CD4-positive, CD25-positive, alpha-beta regulatory T cell (primary cell): ENCODE measurements around the gene CCDC187. TPM values are rescaled to one million over a fixed set of nuclear protein-coding genes. Genes with fewer than 3 reads are reported as not detected.
A peak's percentile ranks its signal among the peaks of the same experiment; 100 is the strongest.

Source experiments
- ATAC-seq, 2 donors: fragments of 150-1000 bp; cut with Tn5 transposase; one replicate each; pipeline ENCODE4 v1.10.0; 2021; ENCODE audit warnings: low read depth in 2 of 2, moderate number of reproducible peaks in 2 of 2, moderate library complexity in 1 of 2
- DNase-seq, 3 donors: peaks; one replicate each; pipeline versions ENCODE4 v3.0.0 to v3.0.0-alpha.2; 2012 to 2022; ENCODE audit warnings: mixed read lengths in 1 of 3
- H3K27ac ChIP-seq: one replicate; pipeline ENCODE4 v1.7.0; 2013; ENCODE audit warnings: mild to moderate bottlenecking, low read length; ENCODE audit not compliant: insufficient read depth, poor library complexity, severe bottlenecking
- H3K27me3 ChIP-seq: one replicate; pipeline ENCODE4 v1.7.0; 2013; ENCODE audit warnings: low read length; ENCODE audit not compliant: control insufficient read depth, insufficient read depth
- H3K36me3 ChIP-seq: one replicate; pipeline ENCODE4 v1.7.0; 2013; ENCODE audit warnings: mild to moderate bottlenecking, low read length, moderate library complexity; ENCODE audit not compliant: control insufficient read depth, insufficient read depth
- H3K4me1 ChIP-seq: 2 replicates; pipeline ENCODE4 v1.7.0; 2013; ENCODE audit warnings: mild to moderate bottlenecking, low read length; ENCODE audit not compliant: insufficient read depth, control insufficient read depth, poor library complexity, severe bottlenecking
- H3K4me3 ChIP-seq: one replicate; pipeline ENCODE4 v1.7.0; 2013; ENCODE audit warnings: low read depth, mild to moderate bottlenecking, low read length, moderate library complexity
- H3K9me3 ChIP-seq, 2 experiments: 1 replicate in 1 of 2; 2 replicates in 1 of 2; pipeline ENCODE4 v1.7.0; 2013; ENCODE audit warnings: low read length in 2 of 2, mild to moderate bottlenecking in 1 of 2, moderate library complexity in 1 of 2; ENCODE audit not compliant: control insufficient read depth in 2 of 2
- H3K27ac Mint-ChIP-seq, 3 donors: one replicate each; pipeline ENCODE4 v1.8.0; 2020 to 2022; ENCODE audit warnings: mild to moderate bottlenecking in 3 of 3, mixed read lengths in 3 of 3, moderate library complexity in 2 of 3
- H3K27me3 Mint-ChIP-seq: one replicate; pipeline ENCODE4 v1.8.0; 2022; ENCODE audit warnings: mild to moderate bottlenecking, mixed read lengths
- H3K36me3 Mint-ChIP-seq: one replicate; pipeline ENCODE4 v1.8.0; 2020; ENCODE audit warnings: mixed read lengths
- H3K4me1 Mint-ChIP-seq, 4 donors: one replicate each; pipeline ENCODE4 v1.8.0; 2020 to 2022; ENCODE audit warnings: mixed read lengths in 4 of 4, mild to moderate bottlenecking in 1 of 4
- H3K4me3 Mint-ChIP-seq, 4 donors: one replicate each; pipeline ENCODE4 v1.8.0; 2020 to 2022; ENCODE audit warnings: mild to moderate bottlenecking in 4 of 4, mixed read lengths in 4 of 4, moderate library complexity in 3 of 4
- H3K9me3 Mint-ChIP-seq, 7 donors: one replicate each; pipeline ENCODE4 v1.8.0; 2020 to 2022; ENCODE audit warnings: mixed read lengths in 7 of 7, mild to moderate bottlenecking in 3 of 7, moderate library complexity in 2 of 7
- polyA plus RNA-seq, 4 donors: library from polyadenylated mRNA; unstranded; fragments of 300-500 nt; fragmentation: Illumina TruSeq; gene quantifications; one replicate each; pipeline ENCODE4 v1.2.3, GENCODE V29; 2021
- total RNA-seq: library from RNA; stranded (reverse); gene quantifications from one replicate; pipeline ENCODE4 v1.2.3, GENCODE V29; 2022

Gene CCDC187
- total and polyA plus RNA-seq, 5 donors from 2014 or later = not detected

- Mint-ChIP-seq H3K27ac (peak overlapping the region; percentile 76 to 95 (median 90)), H3K27me3 (no peaks in the 10 kb centered on the region), H3K36me3 (peaks cover 25% of the 10 kb centered on the region), H3K9me3 (peaks cover 0 to 4% (median 0%) of the 10 kb centered on the region in 7 donors), H3K4me3 (peak overlapping the region; percentile 38 to 77 (median 58)), H3K4me1 (peaks cover 0 to 41% (median 1%) of the 10 kb centered on the region in 4 donors)
- Histone ChIP-seq H3K4me3 (no peak overlapping the region), H3K27ac (peak overlapping the region; percentile 82), H3K4me1 (no peaks in the 10 kb centered on the region), H3K9me3 (no peaks in the 10 kb centered on the region), H3K36me3 (peaks cover 19% of the 10 kb centered on the region), H3K27me3 (no peaks in the 10 kb centered on the region)
- peak; percentile 17 to 29 for ATAC-seq
- DNase-seq = peak in 1 of 3 donors; percentile 20
Measured at GRCh38 chr9:136225366-136225747, 78.5 kb downstream of the CCDC187 start.

GRCh38 chr9:136223871-136224640 is 79.8 kb downstream of the CCDC187 start:
- Histone ChIP-seq H3K4me1 (no peaks in the 10 kb centered on the region), H3K4me3 (no peak overlapping the region), H3K36me3 (peaks cover 19% of the 10 kb centered on the region), H3K27ac (peak overlapping the region; percentile 82), H3K9me3 (no peaks in the 10 kb centered on the region), H3K27me3 (no peaks in the 10 kb centered on the region)
- peaks cover 0 to 4% (median 0%) of the 10 kb centered on the region in 7 donors for H3K9me3 Mint-ChIP-seq
- H3K27ac Mint-ChIP-seq = no peak overlapping the region
- H3K27me3 Mint-ChIP-seq = no peaks in the 10 kb centered on the region
- ATAC-seq (no peak), DNase-seq (no peak)
- H3K36me3 Mint-ChIP-seq = peaks cover 25% of the 10 kb centered on the region
- H3K4me3 Mint-ChIP-seq = no peak overlapping the region
- H3K4me1 Mint-ChIP-seq = peaks cover 0 to 42% (median 1%) of the 10 kb centered on the region in 4 donors

- no peaks in the 10 kb centered on the region for H3K4me1 ChIP-seq
- peaks cover 25% of the 10 kb centered on the region for H3K36me3 Mint-ChIP-seq
Measured at GRCh38 chr9:136222906-136223285, 81.0 kb downstream of the CCDC187 start.

GRCh38 chr9:136222166-136222905 is 81.6 kb downstream of the CCDC187 start:
- no peak overlapping the region for H3K27ac Mint-ChIP-seq
- Histone ChIP-seq H3K36me3 (peaks cover 28% of the 10 kb centered on the region), H3K9me3 (no peaks in the 10 kb centered on the region), H3K4me3 (no peak overlapping the region), H3K27ac (no peak overlapping the region), H3K27me3 (no peaks in the 10 kb centered on the region), H3K4me1 (no peaks in the 10 kb centered on the region)
- peaks cover 0 to 34% (median 0%) of the 10 kb centered on the region in 4 donors for H3K4me1 Mint-ChIP-seq
- ATAC-seq (no peak), DNase-seq (no peak)
- H3K9me3 Mint-ChIP-seq = peaks cover 0 to 3% (median 0%) of the 10 kb centered on the region in 7 donors
- no peaks in the 10 kb centered on the region for H3K27me3 Mint-ChIP-seq
- H3K4me3 Mint-ChIP-seq = no peak overlapping the region
- peaks cover 25% of the 10 kb centered on the region for H3K36me3 Mint-ChIP-seq

More at GRCh38 chr9:136222906-136223285, 81.0 kb downstream of the CCDC187 start:
- peak overlapping the region in 1 of 3 donors; percentile 76 for H3K27ac Mint-ChIP-seq
- Histone ChIP-seq H3K36me3 (peaks cover 23% of the 10 kb centered on the region), H3K9me3 (no peaks in the 10 kb centered on the region), H3K4me3 (no peak overlapping the region), H3K27ac (no peak overlapping the region), H3K27me3 (no peaks in the 10 kb centered on the region)
- H3K9me3 Mint-ChIP-seq = peaks cover 0 to 3% (median 0%) of the 10 kb centered on the region in 7 donors
- DNase-seq (no peak), ATAC-seq (no peak)
- H3K4me3 Mint-ChIP-seq = no peak overlapping the region
- peaks cover 0 to 37% (median 0%) of the 10 kb centered on the region in 4 donors for H3K4me1 Mint-ChIP-seq
- H3K27me3 Mint-ChIP-seq = no peaks in the 10 kb centered on the region

- H3K27me3 ChIP-seq = no peaks in the 10 kb centered on the region
- DNase-seq (peak in 1 of 3 donors; percentile 35), ATAC-seq (peak; percentile 60 to 64)
- peaks cover 27% of the 10 kb centered on the region for H3K36me3 Mint-ChIP-seq
- peak overlapping the region in 1 of 4 donors; percentile 25 for H3K4me3 Mint-ChIP-seq
- H3K4me1 Mint-ChIP-seq = peaks cover 0 to 16% (median 0%) of the 10 kb centered on the region in 4 donors
- H3K27me3 Mint-ChIP-seq = no peaks in the 10 kb centered on the region
- H3K4me3 ChIP-seq = no peak overlapping the region
- H3K4me1 ChIP-seq = no peaks in the 10 kb centered on the region
- peaks cover 0 to 3% (median 0%) of the 10 kb centered on the region in 7 donors for H3K9me3 Mint-ChIP-seq
- no peak overlapping the region for H3K27ac ChIP-seq
- peaks cover 40% of the 10 kb centered on the region for H3K36me3 ChIP-seq
- no peaks in the 10 kb centered on the region for H3K9me3 ChIP-seq
- peak overlapping the region in 1 of 3 donors; percentile 80 for H3K27ac Mint-ChIP-seq
Measured at GRCh38 chr9:136220017-136220729, 83.7 kb downstream of the CCDC187 start.

GRCh38 chr9:136219276-136219675 is 84.6 kb downstream of the CCDC187 start:
- H3K9me3 Mint-ChIP-seq = no peaks in the 10 kb centered on the region
- Histone ChIP-seq H3K36me3 (peaks cover 47% of the 10 kb centered on the region), H3K27me3 (no peaks in the 10 kb centered on the region), H3K9me3 (no peaks in the 10 kb centered on the region), H3K4me3 (no peak overlapping the region), H3K27ac (no peak overlapping the region), H3K4me1 (no peaks in the 10 kb centered on the region)
- DNase-seq = no peak
- no peaks in the 10 kb centered on the region for H3K27me3 Mint-ChIP-seq
- H3K36me3 Mint-ChIP-seq = peaks cover 30% of the 10 kb centered on the region
- H3K4me3 Mint-ChIP-seq = peak overlapping the region in 1 of 4 donors; percentile 2
- ATAC-seq = no peak
- H3K27ac Mint-ChIP-seq = no peak overlapping the region
- H3K4me1 Mint-ChIP-seq = peaks cover 0 to 13% (median 0%) of the 10 kb centered on the region in 4 donors

GRCh38 chr9:136218673-136219072 is 85.2 kb downstream of the CCDC187 start:
- H3K27ac Mint-ChIP-seq = no peak overlapping the region
- no peak overlapping the region for H3K27ac ChIP-seq
- peaks cover 50% of the 10 kb centered on the region for H3K36me3 ChIP-seq
- DNase-seq (no peak), ATAC-seq (no peak)
- no peaks in the 10 kb centered on the region for H3K4me1 ChIP-seq
- H3K4me3 Mint-ChIP-seq = no peak overlapping the region
- no peaks in the 10 kb centered on the region for H3K9me3 Mint-ChIP-seq
- no peaks in the 10 kb centered on the region for H3K9me3 ChIP-seq
- peaks cover 33% of the 10 kb centered on the region for H3K36me3 Mint-ChIP-seq
- no peak overlapping the region for H3K4me3 ChIP-seq
- H3K4me1 Mint-ChIP-seq = peaks cover 0 to 10% (median 0%) of the 10 kb centered on the region in 4 donors
- no peaks in the 10 kb centered on the region for H3K27me3 Mint-ChIP-seq
- H3K27me3 ChIP-seq = no peaks in the 10 kb centered on the region
